Lower lobe of right lung (tissue), 2 donors: Measurements from ENCODE around the gene S100A10. TPM values are rescaled to one million over a fixed set of nuclear protein-coding genes. Genes with fewer than 3 reads are reported as not detected.

Experiments
- ATAC-seq, 2 donors: fragments of 200-7000 bp; cut with Tn5 transposase; one replicate each; pipeline ENCODE4 v1.9.1; 2020 to 2022; ENCODE audit warnings: mild to moderate bottlenecking in 2 of 2, moderate library complexity in 2 of 2
- DNase-seq: peaks from one replicate; pipeline ENCODE4 v3.0.0-alpha.2; 2020
- H3K27ac ChIP-seq: fragments of 200-600 bp; one replicate; pipeline ENCODE4 v1.8.0; 2022
- H3K27me3 ChIP-seq: fragments of 200-600 bp; one replicate; pipeline ENCODE4 v1.8.0; 2022; ENCODE audit warnings: low read depth
- H3K36me3 ChIP-seq: fragments of 200-600 bp; one replicate; pipeline ENCODE4 v1.8.0; 2022; ENCODE audit warnings: mild to moderate bottlenecking
- H3K4me1 ChIP-seq: fragments of 200-600 bp; one replicate; pipeline ENCODE4 v1.8.0; 2022
- H3K4me3 ChIP-seq: fragments of 200-600 bp; one replicate; pipeline ENCODE4 v1.8.0; 2022; ENCODE audit warnings: mild to moderate bottlenecking
- H3K9me3 ChIP-seq: fragments of 200-600 bp; one replicate; pipeline ENCODE4 v1.8.0; 2022
- intact Hi-C: fragments of 100-400 bp; cut with DNase I; formaldehyde crosslinking; loops from one replicate; pipeline ENCODE4 v1.11.0; 2022
- total RNA-seq: library from RNA; stranded (reverse); fragmentation: NEBNext Ultra II Directional; extraction: Animal tissue kit (Norgen Biotek cat#: 25700); gene quantifications from one replicate; pipeline ENCODE4 v1.2.1, GENCODE V29; 2021
- TF ChIP-seq, protein P1 (sequence below): fragments of 200-600 bp; IDR thresholded peaks from one replicate; pipeline ENCODE4 v1.8.0; 2022; ENCODE audit warnings: antibody characterized with exemption, mild to moderate bottlenecking
- donor health status: DM: no; HTN: yes; CAD: no; lungs with severe emphysema.

Gene S100A10
- total RNA-seq, 1 donor from 2014 or later: 602 TPM

DNA sequence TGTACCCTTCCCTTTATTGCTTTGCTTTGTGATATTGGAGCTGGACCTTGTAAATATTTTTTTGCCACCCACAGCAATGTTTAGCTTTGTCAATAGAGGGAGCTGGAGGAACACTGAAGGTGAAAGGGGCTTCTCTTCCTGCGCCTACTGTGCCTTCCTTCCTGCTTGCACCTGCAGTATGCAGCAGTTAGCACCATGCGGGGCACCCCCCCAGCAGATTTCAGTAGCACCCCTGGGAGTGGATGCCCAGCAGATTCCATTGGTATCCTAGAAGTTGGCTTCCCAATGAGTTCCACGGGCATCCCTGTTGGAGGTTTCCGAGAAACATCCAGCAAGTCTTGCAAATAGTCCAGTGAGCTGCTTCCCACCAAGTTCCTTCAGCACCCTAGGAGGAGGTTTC, 25.6 kb downstream of the S100A10 start:
- H3K27me3 ChIP-seq: no peaks in the 10 kb centered on the region
- H3K4me3 ChIP-seq: no peak overlapping the region
- DNase-seq (no peak), ATAC-seq (peak; percentile 78 to 83)
- TF ChIP-seq, protein P1, sequence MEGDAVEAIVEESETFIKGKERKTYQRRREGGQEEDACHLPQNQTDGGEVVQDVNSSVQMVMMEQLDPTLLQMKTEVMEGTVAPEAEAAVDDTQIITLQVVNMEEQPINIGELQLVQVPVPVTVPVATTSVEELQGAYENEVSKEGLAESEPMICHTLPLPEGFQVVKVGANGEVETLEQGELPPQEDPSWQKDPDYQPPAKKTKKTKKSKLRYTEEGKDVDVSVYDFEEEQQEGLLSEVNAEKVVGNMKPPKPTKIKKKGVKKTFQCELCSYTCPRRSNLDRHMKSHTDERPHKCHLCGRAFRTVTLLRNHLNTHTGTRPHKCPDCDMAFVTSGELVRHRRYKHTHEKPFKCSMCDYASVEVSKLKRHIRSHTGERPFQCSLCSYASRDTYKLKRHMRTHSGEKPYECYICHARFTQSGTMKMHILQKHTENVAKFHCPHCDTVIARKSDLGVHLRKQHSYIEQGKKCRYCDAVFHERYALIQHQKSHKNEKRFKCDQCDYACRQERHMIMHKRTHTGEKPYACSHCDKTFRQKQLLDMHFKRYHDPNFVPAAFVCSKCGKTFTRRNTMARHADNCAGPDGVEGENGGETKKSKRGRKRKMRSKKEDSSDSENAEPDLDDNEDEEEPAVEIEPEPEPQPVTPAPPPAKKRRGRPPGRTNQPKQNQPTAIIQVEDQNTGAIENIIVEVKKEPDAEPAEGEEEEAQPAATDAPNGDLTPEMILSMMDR: peak; percentile 69
- H3K9me3 ChIP-seq: no peaks in the 10 kb centered on the region
- peaks cover 55% of the 10 kb centered on the region for H3K4me1 ChIP-seq
- intact Hi-C loops: no loop called here
- H3K36me3 ChIP-seq: no peaks in the 10 kb centered on the region
- no peak overlapping the region for H3K27ac ChIP-seq

DNA sequence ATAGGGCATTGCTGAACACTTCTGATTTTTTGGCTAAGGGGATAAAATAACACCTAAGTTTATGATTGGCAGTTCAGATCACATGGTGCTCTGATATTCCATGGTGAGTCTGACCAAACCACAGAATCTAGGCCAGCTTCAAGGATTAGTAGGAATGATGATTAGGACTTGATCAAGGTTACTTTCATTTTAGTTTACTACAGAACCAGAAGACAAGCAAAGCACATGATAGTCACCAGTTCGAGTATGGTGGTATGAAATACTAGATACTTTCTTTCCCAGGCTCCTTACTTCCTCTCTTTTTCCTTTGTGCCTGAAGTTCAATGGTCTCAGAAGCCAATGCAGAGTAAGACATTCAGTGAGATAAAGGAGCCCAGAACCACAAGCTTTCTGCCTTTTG, 26.6 kb downstream of the S100A10 start:
- H3K27ac ChIP-seq: no peak overlapping the region
- ATAC-seq (no peak), DNase-seq (no peak)
- TF ChIP-seq, protein P1: no peak
- H3K4me1 ChIP-seq: peaks cover 53% of the 10 kb centered on the region
- no peaks in the 10 kb centered on the region for H3K27me3 ChIP-seq
- intact Hi-C loops: no loop called here
- no peaks in the 10 kb centered on the region for H3K9me3 ChIP-seq
- H3K4me3 ChIP-seq: no peak overlapping the region
- H3K36me3 ChIP-seq: no peaks in the 10 kb centered on the region

GRCh38 chr1:151966061-151966460, 27.6 kb downstream of the S100A10 start:
- Histone ChIP-seq H3K9me3 (no peaks in the 10 kb centered on the region), H3K36me3 (no peaks in the 10 kb centered on the region), H3K4me3 (no peak overlapping the region), H3K27me3 (no peaks in the 10 kb centered on the region), H3K27ac (no peak overlapping the region), H3K4me1 (peaks cover 61% of the 10 kb centered on the region)
- ATAC-seq (no peak), DNase-seq (no peak)
- TF ChIP-seq, protein P1: no peak
- intact Hi-C loops: no loop called here

- Histone ChIP-seq H3K36me3 (no peaks in the 10 kb centered on the region), H3K4me1 (peaks cover 56% of the 10 kb centered on the region), H3K27ac (no peak overlapping the region), H3K4me3 (no peak overlapping the region), H3K27me3 (no peaks in the 10 kb centered on the region), H3K9me3 (no peaks in the 10 kb centered on the region)
- TF ChIP-seq, protein P1: no peak
- no peak for DNase-seq
- no peak for ATAC-seq
- intact Hi-C loops: no loop called here
Observed at GRCh38 chr1:151964510-151964909, 29.1 kb downstream of the S100A10 start.

- no peak for DNase-seq
- ATAC-seq: no peak
- no peak overlapping the region for H3K4me3 ChIP-seq
- intact Hi-C loops: no loop called here
- no peak overlapping the region for H3K27ac ChIP-seq
- H3K4me1 ChIP-seq: peaks cover 47% of the 10 kb centered on the region
- no peaks in the 10 kb centered on the region for H3K27me3 ChIP-seq
- no peaks in the 10 kb centered on the region for H3K9me3 ChIP-seq
- no peaks in the 10 kb centered on the region for H3K36me3 ChIP-seq
- TF ChIP-seq, protein P1: no peak
Observed at GRCh38 chr1:151963288-151963687, 30.4 kb downstream of the S100A10 start.

GRCh38 chr1:151961833-151962232, 31.8 kb downstream of the S100A10 start:
- H3K36me3 ChIP-seq: no peaks in the 10 kb centered on the region
- H3K4me1 ChIP-seq: peaks cover 44% of the 10 kb centered on the region
- peak; percentile 39 to 59 for ATAC-seq
- TF ChIP-seq, protein P1: no peak
- H3K9me3 ChIP-seq: no peaks in the 10 kb centered on the region
- H3K4me3 ChIP-seq: no peak overlapping the region
- peak overlapping the region; percentile 57 for H3K27ac ChIP-seq
- intact Hi-C loops: no loop called here
- H3K27me3 ChIP-seq: no peaks in the 10 kb centered on the region
- no peak for DNase-seq
